GM19395 (cell line): ENCODE data around the gene CEP131.

ENCODE experiments used
- ATAC-seq: cut with Tn5 transposase; IDR thresholded peaks from one replicate; pipeline ENCODE4 v1.9.1; 2021; ENCODE audit warnings: mild to moderate bottlenecking, moderate library complexity; ENCODE audit not compliant: unreplicated experiment

CEP131 gene

DNA sequence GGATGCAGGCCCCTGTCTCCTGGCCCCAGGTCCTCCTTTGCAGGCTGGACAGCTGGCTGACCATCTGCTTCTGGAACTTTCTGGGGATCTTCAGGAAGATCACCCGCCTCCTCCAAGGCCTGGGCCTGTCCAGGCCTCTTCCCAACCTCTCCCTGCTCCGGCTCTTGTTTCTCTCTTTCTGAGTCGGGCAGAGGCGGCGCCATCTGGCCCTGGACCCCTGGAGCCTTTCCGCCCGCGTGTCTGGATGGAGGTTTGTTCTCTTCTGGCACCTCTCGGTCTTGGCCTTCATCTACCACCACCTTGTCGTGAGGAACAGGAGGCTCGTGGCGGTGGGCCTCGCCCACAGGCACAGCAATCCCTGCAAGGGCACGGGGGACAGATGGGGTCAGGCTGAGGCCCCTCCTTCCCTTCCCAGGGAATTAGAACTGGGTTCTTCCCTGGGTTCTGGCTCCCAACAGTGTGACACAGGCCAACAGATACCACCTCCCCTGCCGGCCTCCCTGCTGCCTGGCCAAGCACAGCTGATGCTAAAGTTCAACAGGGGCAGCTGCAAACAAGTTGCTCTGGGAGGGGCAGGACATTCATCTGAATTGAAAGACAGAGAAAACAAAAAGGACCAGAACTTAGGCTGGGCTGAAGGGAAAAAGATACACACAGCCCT, 29.7 kb upstream of the CEP131 start:
- no peak for ATAC-seq

DNA sequence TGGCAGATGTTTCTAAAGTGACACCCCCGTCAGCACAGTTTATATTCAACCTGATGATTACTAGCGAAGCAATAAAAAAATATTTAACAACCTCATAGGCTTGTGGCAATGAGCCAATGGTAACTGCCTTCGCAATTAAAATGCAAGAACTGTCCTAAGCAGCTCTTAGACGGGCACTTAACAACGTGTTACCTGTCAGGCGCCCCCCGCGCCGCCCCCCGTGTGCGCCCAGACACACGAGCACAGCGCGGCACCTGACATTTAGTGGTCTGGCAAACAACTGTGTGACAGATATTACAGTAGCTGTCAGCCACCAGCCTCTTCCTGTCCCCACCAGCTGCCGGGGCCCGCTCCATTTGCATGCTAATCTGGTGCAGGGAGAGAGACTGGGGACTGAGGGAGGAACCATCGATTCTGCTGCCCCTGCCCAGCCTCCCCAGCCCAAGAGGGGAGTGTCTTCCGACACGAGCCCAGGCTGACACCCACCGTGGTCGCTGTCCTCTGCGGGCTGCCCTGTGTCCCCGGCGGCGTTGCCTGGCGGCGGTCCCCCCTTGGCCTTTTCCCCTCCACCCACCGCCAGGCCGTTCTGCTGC, 29.0 kb upstream of the CEP131 start:
- ATAC-seq, result no peak

DNA sequence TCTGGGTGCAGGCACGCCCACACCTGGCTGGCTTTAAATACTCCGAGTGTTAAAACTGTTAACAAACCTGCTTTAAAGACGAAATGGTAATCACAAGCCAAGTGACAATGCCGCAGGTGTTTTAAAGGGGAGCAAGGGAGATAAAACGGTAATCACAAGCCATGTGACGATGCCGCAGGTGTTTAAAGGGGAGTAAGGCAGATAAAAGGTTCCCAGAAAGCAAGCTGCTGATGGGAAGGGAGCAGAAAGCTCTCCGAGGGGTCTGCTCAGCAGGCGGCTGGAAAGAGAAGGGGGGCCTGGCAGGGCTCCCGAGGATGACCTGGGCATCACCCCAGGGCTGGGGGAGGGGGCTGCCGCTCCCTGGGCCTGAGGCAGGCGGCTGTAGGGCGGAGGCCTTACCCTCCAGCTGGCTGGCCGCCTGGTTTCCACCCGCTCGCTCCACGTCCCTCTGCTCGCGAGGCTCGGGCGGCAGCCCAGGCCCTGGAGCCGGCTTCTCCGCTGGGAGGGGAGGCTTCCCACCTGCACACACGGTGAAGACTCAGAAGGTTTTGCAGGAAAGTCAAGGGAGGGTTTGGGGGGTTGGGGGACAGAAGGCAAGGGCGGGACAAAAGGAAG, 28.4 kb upstream of the CEP131 start:
- no peak for ATAC-seq

DNA sequence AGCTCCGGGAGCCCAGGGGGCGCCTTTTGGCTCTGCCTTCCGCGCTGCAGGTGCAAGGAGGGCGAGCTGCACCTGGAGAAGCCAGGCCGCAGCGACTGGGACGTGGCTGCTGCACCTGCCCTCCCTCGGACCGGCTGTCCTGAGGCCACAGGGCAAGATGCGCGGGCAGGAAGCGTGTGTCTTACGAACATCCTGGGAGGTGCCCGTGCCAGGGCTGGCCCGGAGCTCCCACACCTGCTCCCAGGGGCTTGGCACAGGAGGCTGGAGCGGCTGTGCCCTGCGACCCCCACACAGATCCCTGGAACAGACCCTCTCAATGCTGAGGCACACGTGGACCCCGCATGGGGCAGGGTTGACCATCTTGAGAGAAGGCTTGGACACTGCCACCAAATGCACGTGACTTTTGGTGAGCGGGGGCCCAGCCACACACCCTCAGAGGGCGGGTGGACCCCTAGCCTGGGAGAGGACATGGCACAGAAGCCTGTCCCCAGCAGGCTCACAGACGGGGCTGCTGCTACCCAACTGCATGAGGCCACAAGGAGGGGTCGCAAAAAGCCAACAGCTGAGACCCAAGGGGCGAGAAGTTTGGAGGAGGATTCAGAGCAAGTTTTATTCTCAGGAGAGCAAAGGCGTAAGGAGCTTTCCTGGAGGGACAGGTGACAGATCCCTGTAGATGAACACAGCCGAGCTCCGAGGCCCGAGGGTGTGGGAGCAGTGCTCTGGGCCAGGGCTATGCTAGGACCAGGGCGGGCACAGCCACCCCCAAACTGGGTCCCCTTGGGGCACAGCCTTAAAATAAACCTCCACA, 27.7 kb upstream of the CEP131 start:
- ATAC-seq, result no peak

DNA sequence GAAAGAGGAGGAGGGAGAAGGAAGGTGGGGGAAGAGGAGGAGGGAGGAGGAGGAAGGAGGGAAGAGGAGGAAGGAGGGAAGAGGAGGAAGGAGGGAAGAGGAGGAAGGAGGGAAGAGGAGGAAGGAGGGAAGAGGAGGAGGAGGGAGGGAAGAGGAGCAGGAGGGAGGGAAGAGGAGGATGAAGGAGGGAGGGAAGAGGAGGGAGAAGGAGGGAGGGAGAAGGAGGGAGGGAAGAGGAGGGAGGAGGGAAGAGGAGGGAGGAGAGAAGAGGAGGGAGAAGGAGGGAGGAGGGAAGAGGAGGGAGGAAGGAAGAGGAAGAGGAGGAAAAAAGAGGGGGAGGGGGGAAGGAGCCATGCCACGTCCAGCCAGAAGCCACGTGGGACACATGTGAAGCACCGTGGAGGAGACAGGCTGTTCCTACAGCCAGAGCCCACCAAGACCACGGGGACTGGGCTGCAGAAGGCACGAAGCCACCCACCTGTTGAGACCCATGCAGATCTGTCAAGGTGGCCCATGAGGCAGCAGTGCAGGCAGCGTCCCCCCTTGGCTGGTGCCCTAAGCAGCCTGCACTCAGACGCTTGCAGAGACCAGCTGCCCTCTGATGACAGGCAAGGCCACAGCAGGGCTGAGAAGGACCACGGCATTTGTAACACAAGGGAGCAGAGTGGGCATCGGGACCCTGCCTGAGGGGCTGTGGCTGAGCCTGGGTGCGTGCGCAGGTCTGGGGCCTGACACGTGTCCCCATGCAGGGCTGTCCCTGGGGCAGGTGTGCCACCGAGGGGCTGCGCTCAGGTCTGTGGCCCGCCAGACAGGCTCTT, 26.7 kb upstream of the CEP131 start:
- ATAC-seq, result no peak

DNA sequence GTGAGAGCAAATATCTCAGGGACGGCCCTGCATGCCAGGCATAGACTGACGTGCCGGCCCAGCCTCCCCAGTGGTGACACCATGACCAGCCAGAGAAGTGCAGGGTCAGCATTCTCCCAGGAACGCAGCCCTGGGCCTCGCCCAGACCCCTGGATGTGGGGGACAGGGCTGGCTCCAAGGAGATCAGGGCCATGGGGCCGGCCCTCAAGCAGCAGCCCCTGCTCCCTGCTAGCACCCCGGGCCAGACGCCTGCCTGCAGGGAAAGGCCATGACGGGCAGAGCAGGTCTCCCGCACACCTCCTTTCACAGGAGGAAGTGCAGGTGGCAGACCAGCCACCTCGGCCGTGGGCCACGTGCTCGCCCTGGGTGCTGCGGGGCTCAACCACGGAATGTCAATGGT, 25.9 kb upstream of the CEP131 start:
- ATAC-seq, result no peak

DNA sequence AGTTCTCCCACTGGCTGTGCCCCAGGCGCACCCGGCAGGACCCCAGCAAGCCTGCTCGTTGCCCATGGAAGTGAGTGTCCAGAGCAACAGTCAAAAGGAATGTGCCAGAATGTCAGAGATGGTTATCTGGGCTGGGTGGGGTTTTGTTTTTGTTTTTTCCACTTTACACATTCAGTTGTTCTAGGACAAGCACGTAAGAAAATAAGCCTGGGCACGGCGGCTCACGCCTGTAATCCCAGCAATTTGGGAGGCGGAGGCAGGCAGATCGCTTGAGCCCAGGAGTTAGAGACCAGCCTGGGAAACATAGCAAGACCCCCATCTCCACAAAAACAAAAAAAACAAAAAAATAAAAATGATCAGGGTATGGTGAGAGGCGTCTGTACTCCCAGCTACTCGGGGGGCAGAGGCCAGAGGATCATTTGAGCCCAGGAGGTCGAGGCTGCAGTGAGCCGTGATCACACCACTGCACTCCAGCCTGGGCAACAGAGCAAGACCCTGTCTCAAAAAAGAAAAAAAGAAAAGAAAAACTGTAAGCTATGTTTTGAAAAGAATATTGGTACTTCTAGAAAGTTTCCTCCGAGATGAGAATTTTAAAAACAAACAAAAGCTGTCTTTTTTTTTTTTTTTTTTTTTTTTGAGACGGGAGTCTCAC, 24.7 kb upstream of the CEP131 start:
- no peak for ATAC-seq

DNA sequence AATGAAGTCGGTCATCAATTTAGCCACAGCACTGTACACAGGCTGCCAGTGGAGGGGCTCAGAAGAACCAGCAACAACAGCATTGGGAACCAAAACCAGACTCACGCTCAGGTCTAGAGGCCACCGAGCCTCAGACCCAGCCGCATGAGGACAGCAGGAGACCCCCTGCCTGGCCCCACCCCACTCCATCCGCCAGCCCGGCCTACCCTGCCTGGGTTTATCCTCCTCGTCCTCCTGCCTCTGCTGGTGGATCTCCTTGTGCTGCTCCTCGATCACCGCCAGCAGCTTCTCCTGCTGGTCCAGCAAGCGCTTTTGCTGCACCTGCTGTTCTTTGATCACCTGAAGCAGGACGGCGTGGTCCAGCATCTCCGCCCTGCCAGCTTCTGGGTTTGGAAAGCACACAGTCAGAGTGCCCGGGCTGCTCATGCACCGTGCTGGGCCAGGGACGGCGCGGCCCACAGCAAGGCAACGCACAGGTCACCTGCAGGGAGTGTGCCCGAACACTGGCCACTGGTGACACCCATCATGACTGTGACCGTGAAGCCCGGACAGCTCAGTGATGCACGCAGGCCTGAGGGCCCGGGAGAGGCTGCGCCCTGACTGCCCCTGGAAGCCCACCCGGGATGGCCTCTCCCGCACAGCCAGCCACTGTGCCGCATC, 24.0 kb upstream of the CEP131 start:
- no peak for ATAC-seq

DNA sequence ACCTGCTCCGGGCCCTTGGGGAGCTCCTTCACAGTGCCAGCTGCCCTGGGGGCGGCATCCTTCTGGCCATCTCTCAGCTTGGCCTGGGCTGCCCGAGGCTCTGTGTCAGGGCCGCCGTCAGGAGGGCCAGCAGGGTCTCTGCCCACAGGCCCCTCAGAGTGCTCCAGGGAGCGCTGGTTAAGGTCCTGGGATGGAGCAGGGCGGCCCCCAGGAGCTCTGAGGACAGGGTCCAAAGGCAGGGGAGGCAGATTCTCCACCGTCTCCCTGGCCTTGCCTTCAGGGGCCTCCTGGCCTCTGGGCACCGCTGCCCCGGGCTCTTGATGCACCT, 23.5 kb upstream of the CEP131 start:
- no peak for ATAC-seq

DNA sequence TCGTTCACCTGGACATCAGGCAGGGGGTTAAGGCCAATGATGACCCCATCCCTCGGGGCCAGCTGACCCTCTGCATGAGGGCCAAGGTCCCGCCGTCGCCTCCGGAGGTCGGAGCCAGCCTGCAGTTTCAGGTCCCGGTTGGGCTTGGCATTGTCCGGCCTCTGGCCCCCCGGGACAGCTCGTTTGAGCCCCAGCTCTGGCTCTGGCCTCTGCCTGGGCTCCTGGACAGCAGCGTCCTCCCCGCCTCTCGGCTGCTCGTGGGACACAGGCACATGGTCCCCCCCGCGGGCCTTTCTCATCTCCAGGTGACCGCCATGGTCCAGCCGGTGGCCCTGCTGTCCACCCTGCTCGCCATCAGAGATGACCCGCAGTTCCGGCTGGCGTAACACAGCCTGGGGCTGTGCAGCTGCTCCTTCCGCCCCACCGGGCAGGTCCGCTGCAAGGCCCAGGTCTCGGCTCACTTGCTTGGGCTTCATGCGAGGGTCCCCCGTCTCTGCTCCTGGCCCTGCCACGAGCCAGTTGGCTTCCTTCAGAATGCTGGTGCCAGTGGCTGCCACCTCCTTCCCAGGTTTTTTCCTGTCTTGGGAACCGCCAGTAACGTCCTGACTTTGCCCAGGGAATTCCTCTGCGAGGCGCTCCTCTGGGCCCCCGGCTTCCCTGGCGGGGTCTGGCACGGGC, 23.0 kb upstream of the CEP131 start:
- no peak for ATAC-seq

DNA sequence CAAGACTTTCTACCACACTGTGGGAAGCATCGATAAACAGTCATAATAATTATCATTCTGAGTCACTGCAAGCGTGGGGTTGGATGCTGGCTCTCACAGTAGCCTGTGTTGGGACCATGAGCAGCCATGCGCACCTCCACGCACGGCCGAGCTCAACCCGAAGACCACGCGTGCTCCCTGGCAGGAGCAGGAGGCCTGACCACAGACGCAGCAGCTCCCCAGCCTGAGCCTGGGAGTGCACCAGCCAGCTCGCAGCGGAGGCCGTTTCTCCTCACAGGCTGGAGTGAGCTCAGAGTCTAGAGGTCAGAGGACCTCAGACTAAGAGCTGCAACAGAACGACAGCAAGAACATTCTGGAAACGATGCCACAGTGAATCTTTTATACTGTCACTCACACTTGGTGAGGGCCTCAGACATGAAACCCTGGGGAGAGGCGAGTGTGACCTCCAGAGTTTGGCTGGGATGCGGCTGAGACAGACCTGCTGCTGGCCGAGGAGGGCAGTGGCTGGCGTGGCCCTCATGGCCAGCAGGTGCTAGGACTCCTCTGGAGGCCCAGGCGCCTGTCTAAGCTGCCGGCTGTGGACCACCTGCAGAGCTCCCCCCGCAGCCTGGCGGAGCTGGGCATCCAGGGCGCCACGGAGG, 22.4 kb upstream of the CEP131 start:
- ATAC-seq, result no peak

DNA sequence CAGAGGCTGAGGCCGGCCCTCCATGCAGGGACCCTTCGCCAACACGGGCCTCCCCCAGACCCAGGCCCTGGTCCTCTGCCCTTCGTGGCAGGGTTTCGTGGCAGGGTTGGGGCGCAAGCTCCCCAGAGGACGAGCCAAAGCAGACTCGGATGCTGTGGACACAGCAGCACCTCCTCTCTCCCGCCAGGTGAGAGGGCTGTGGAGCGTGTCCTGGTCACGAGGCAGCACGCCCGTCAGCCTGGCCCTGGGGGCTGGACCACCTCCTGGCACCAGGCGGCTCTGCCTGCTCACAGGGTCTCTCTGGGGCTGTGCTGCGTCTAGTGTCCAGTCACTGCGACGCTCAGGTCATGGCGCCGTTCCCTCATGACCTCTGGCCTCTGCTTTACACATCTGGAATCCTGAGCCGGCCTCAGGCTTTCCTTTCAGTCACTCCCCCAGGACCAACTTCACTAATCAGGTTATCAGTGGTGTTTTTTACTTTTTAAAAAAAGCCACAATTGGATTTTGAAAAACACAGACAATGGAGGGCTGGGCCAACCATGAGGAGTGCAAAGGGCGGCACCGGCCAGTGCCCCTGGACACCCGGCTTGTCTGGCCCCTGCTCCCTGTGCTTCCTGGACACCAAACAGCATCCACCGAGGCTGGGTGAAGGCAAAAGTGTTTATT, 21.7 kb upstream of the CEP131 start:
- ATAC-seq, result no peak

DNA sequence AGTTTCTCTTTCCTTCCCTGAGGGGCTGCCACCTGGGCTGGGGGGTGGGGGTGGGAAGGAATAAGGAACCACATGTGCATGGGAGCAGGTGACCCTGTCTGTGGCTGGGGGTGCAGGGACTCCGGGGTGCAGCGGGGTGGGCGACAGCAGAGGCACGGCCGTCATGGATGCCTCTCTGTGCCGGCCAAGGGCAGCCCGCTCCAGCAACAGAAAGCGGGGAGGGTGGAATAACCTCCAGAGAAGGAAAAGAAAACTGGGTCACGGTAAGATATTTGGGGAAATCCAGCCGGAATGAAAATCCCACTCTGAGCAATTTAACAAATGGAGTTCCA, 20.5 kb upstream of the CEP131 start:
- no peak for ATAC-seq

DNA sequence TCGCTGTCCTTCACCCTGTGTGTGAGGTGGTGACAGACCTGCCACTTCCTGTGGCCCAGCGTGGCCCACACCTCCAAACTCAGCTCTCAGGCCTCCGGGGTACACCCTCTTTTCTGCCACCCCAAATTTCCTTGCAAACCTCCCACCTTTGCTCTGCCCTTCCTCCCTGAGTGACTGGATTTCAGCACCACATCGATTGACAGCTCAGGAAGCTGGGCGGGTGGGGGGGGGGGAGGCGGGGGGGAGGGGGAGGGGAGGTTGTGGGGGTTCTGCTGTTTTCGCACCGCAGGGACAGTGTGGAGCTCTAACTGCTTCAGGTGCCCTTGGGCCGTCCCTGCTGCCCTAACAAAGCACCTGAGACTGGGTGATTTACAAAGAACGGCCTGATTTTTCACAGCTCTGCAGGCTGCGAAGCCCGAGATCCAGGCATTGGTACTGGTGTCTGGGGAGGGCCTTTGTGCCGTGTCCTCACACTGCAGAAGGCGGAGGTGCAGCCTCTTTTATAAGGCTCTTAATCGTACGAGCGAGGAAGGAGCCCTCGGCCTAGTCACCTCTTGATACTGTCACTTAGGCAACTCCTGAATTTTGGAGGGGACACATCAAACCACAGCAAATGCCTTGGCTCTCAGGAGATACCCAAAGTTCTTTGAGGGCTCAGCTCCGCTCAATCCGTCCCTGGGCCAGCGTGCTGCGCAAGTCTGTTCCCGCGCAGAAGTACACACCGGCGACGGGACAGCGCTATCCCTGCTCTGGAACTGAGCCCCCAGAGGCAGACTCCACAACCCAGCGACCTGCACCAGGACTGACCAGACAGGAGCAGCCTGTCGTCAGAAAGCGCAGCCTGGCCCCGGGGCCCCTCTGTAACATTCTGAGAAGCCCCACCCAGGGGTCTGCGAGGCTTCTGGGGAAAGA, 19.9 kb upstream of the CEP131 start:
- ATAC-seq, result no peak

DNA sequence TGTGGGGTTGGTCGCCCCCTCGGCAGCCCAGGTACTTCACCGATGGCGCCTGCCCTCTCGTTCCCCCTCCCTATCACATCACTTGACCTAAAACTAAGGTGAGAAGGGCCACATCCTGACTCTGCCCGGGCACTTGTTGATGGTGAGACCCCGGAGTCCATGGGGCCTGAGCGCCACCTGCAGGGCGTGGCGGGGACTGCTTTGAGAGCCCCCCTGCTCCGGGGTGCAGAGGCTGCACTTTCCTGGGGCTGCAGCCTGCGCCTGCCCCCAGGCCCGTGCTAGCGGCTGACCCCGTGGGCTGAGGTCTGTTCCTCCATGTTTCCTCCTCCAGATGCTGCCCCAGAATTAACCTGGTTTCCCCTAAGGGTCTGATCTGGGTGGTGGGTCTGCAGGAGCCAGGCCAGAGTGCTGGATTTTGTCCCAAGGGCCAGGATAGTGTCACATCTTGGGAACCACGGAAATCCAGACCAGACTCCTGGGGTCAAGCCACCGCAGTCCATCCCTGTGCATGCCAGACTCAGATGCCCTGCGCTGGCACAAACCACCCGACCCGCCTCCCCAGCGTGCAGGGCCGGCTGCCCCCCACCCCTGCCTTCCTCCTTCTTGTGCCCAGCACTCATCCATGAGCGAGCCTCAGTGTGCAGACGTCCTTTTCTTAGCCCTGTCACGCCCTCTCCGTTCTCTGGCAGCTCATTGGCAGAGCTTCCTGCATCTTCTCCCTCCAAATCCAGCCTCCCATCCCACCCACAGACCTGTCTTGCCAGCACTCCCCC, 19.1 kb upstream of the CEP131 start:
- ATAC-seq, result no peak

DNA sequence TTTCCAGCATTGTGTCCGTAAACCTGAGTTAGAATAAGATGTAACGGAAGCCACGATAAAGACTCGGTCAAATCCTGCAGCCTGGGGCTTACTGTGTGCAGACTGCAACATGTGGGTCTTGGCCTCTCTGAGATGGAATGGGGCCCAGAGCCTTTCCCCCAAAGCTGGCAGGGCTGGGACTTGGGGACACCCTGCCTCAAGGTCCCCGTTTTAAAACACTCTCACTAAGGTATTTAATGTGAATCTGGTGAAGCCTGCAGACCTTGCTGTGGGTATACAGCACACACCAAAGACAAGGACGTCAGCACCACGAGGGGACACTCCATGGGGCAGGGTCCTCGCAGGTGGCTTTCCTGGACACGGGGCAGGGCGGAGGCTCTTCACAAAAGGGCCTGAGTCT, 18.4 kb upstream of the CEP131 start:
- no peak for ATAC-seq

DNA sequence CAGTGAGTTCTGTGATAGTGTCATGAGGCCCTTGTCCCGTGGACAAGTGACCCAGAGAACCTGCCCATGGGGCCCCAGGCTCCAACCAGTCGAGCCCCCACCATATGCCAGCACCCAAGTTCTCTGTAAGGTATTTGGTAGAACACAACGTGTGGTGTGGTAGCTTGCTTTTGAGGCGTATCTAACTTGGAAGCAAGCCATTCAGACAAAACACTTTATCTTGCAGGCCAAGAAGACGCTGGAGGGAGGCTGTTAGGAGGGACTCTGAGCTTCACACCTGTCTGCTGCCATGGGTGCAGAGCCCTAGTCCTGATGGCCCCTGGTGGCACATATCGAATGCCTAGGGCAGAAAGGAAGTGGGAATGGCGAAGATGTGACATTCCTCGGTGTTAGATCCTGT, 18.0 kb upstream of the CEP131 start:
- no peak for ATAC-seq
